CD14-positive monocyte (primary cell): ENCODE measurements around the gene C1QTNF3. TPM values are rescaled to one million over a fixed set of nuclear protein-coding genes. Genes with fewer than 3 reads are reported as not detected.

ENCODE experiments used
- DNase-seq, 3 donors: peaks; one replicate each; pipeline ENCODE4 v3.0.0-alpha.2; 2011 to 2022
- H2AFZ ChIP-seq: 2 replicates; pipeline ENCODE4 v1.6.0; 2012; ENCODE audit warnings: mild to moderate bottlenecking, low read depth, low read length, inconsistent platforms; ENCODE audit not compliant: insufficient read depth, poor library complexity, severe bottlenecking
- H3K27ac ChIP-seq, 2 donors: 1 replicate in 1 of 2; 2 replicates in 1 of 2; pipeline ENCODE4 v1.5.1; 2012 to 2013; ENCODE audit warnings: low read length in 2 of 2, control low read depth in 1 of 2, inconsistent platforms in 1 of 2, low read depth in 1 of 2, mild to moderate bottlenecking in 1 of 2
- H3K27me3 ChIP-seq, 2 donors: one replicate each; pipeline versions ENCODE4 v1.6.0 to v1.6.1; 2011 to 2013; ENCODE audit warnings: low read length in 2 of 2; ENCODE audit not compliant: control insufficient read depth in 2 of 2, insufficient read depth in 2 of 2
- H3K36me3 ChIP-seq, 2 donors: replicated peaks in 1 of 2; 1 replicate in 1 of 2; 2 replicates in 1 of 2; pipeline versions ENCODE4 v1.5.1 to v1.6.1; 2012 to 2013; ENCODE audit warnings: low read length in 2 of 2, control low read depth in 1 of 2, inconsistent platforms in 1 of 2, mild to moderate bottlenecking in 1 of 2; ENCODE audit not compliant: insufficient read depth in 2 of 2, control insufficient read depth in 1 of 2
- H3K4me1 ChIP-seq, 2 donors: 1 replicate in 1 of 2; 2 replicates in 1 of 2; pipeline versions ENCODE4 v1.5.1 to v1.6.1; 2012 to 2013; ENCODE audit warnings: low read length in 2 of 2, control low read depth in 1 of 2, inconsistent platforms in 1 of 2, mild to moderate bottlenecking in 1 of 2, moderate library complexity in 1 of 2; ENCODE audit not compliant: insufficient read depth in 2 of 2, control insufficient read depth in 1 of 2
- H3K4me2 ChIP-seq: replicated peaks from 2 replicates; pipeline ENCODE3; 2012; ENCODE audit warnings: low read length, moderate library complexity, mild to moderate bottlenecking; ENCODE audit not compliant: poor library complexity, severe bottlenecking; ENCODE audit errors: extremely low read depth
- H3K4me3 ChIP-seq, 3 experiments: fragments of 200-600 bp in 1 of 3; sonication (generic) in 1 of 3; replicated peaks in 1 of 3; 1 replicate in 2 of 3; 2 replicates in 1 of 3; pipeline ENCODE4 v1.5.1; 2011 to 2013; ENCODE audit warnings: low read length in 3 of 3, mild to moderate bottlenecking in 3 of 3, control low read depth in 2 of 3, low read depth in 2 of 3, inconsistent platforms in 1 of 3, moderate library complexity in 1 of 3
- H3K79me2 ChIP-seq: 2 replicates; pipeline ENCODE4 v1.6.0; 2012; ENCODE audit warnings: mild to moderate bottlenecking, control low read depth, inconsistent platforms, low read length, moderate library complexity; ENCODE audit not compliant: insufficient read depth
- H3K9ac ChIP-seq: 2 replicates; pipeline ENCODE4 v1.6.0; 2017; ENCODE audit warnings: low read length, mild to moderate bottlenecking; ENCODE audit not compliant: insufficient read depth, poor library complexity, severe bottlenecking
- H3K9me3 ChIP-seq, 2 donors: replicated peaks in 1 of 2; 1 replicate in 1 of 2; 2 replicates in 1 of 2; pipeline versions ENCODE4 v1.5.1 to v1.6.1; 2012 to 2013; ENCODE audit warnings: low read length in 2 of 2, control low read depth in 1 of 2; ENCODE audit not compliant: control insufficient read depth in 1 of 2, insufficient read depth in 1 of 2
- H4K20me1 ChIP-seq: 2 replicates; pipeline ENCODE4 v1.6.0; 2012; ENCODE audit warnings: mild to moderate bottlenecking, low read length, control low read depth, moderate library complexity; ENCODE audit not compliant: insufficient read depth
- H3K27ac Mint-ChIP-seq, 7 donors: one replicate each; pipeline ENCODE4 v1.8.0; 2020; ENCODE audit warnings: mild to moderate bottlenecking in 7 of 7, mixed read lengths in 7 of 7, moderate library complexity in 6 of 7, inconsistent platforms in 2 of 7
- H3K27me3 Mint-ChIP-seq, 3 donors: one replicate each; pipeline ENCODE4 v1.8.0; 2021 to 2022; ENCODE audit warnings: low read depth in 3 of 3, mild to moderate bottlenecking in 3 of 3, mixed read lengths in 3 of 3, moderate library complexity in 3 of 3, inconsistent platforms in 1 of 3
- H3K36me3 Mint-ChIP-seq, 2 donors: one replicate each; pipeline ENCODE4 v1.8.0; 2020; ENCODE audit warnings: mixed read lengths in 2 of 2, inconsistent platforms in 1 of 2, mild to moderate bottlenecking in 1 of 2
- H3K4me1 Mint-ChIP-seq: one replicate; pipeline ENCODE4 v1.8.0; 2020; ENCODE audit warnings: mild to moderate bottlenecking, mixed read lengths
- H3K4me3 Mint-ChIP-seq, 2 donors: one replicate each; pipeline ENCODE4 v1.8.0; 2020; ENCODE audit warnings: mild to moderate bottlenecking in 2 of 2, mixed read lengths in 2 of 2, moderate library complexity in 1 of 2
- H3K9me3 Mint-ChIP-seq, 7 donors: one replicate each; pipeline ENCODE4 v1.8.0; 2020 to 2022; ENCODE audit warnings: mixed read lengths in 7 of 7, mild to moderate bottlenecking in 6 of 7, moderate library complexity in 6 of 7, inconsistent platforms in 2 of 7
- CTCF ChIP-seq: fragments of 200-600 bp; IDR thresholded peaks from one replicate; pipeline ENCODE4 v1.8.0; 2022; ENCODE audit warnings: antibody characterized with exemption, mild to moderate bottlenecking
- WGBS: methylation state at CpG from one replicate; pipeline ENCODE4 v1.1.5; 2013; ENCODE audit warnings: missing lambda C conversion rate; ENCODE audit not compliant: insufficient coverage; 5-methylcytosine and 5-hydroxymethylcytosine counted together
- intact Hi-C, 2 donors: fragments of 100-400 bp; cut with micrococcal nuclease; formaldehyde crosslinking; loops; one replicate each; pipeline versions ENCODE4 v1.15.0 to v1.15.1; 2023
- polyA plus RNA-seq, 3 donors: library from polyadenylated mRNA; depleted of rRNA in 1 of 3; unstranded in 2 of 3; stranded (reverse) in 1 of 3; fragments of 300-500 nt in 2 of 3; fragments of >200 nt in 1 of 3; fragmentation: Illumina TruSeq in 2 of 3; gene quantifications; 1 replicate in 2 of 3; 2 replicates in 1 of 3; pipeline ENCODE4 v1.2.3, GENCODE V29; 2012 to 2021

C1QTNF3 gene
- polyA plus RNA-seq, 3 donors: 1.5 TPM; not detected in 2

- no peak for DNase-seq
- H3K79me2 ChIP-seq: no peaks in the 10 kb centered on the region
- Mint-ChIP-seq H3K27ac (no peak overlapping the region), H3K36me3 (no peaks in the 10 kb centered on the region), H3K4me3 (no peak overlapping the region), H3K27me3 (no peaks in the 10 kb centered on the region), H3K4me1 (no peaks in the 10 kb centered on the region), H3K9me3 (peaks cover 0 to 1% (median 0%) of the 10 kb centered on the region in 7 donors)
- no peaks in the 10 kb centered on the region for H3K27me3 ChIP-seq
- peaks cover 3 to 4% of the 10 kb centered on the region in 2 donors for H3K9me3 ChIP-seq
- no peak overlapping the region for H3K27ac ChIP-seq
- TF ChIP-seq CTCF: no peak
- H3K4me1 ChIP-seq: no peaks in the 10 kb centered on the region
- intact Hi-C loops: no loop called here
- no peak overlapping the region for H3K9ac ChIP-seq
- no peak overlapping the region for H3K4me3 ChIP-seq
- no CpG with 5 or more reads among the region's 3 CpGs for WGBS
- no peak overlapping the region for H2AFZ ChIP-seq
- H4K20me1 ChIP-seq: no peaks in the 10 kb centered on the region
- no peaks in the 10 kb centered on the region for H3K36me3 ChIP-seq
- no peak overlapping the region for H3K4me2 ChIP-seq
These were observed 63.0 kb downstream of the C1QTNF3 start for GRCh38 chr5:33980030-33980429.

GRCh38 chr5:33978306-33978705, 64.7 kb downstream of the C1QTNF3 start:
- no peaks in the 10 kb centered on the region for H3K27me3 Mint-ChIP-seq
- Histone ChIP-seq H3K79me2 (no peaks in the 10 kb centered on the region), H3K4me2 (no peak overlapping the region), H3K36me3 (no peaks in the 10 kb centered on the region), H3K27me3 (no peaks in the 10 kb centered on the region), H3K4me3 (no peak overlapping the region), H3K4me1 (no peaks in the 10 kb centered on the region), H2AFZ (no peak overlapping the region), H3K9ac (no peak overlapping the region), H3K9me3 (no peaks in the 10 kb centered on the region), H4K20me1 (no peaks in the 10 kb centered on the region), H3K27ac (no peak overlapping the region)
- DNase-seq: no peak
- no peaks in the 10 kb centered on the region for H3K36me3 Mint-ChIP-seq
- no peak for TF ChIP-seq CTCF
- H3K9me3 Mint-ChIP-seq: peaks cover 0 to 1% (median 0%) of the 10 kb centered on the region in 7 donors
- 100% methylated on average over 1 of the region's 1 CpG for WGBS
- intact Hi-C loops: no loop called here
- H3K27ac Mint-ChIP-seq: no peak overlapping the region
- H3K4me3 Mint-ChIP-seq: no peak overlapping the region
- no peaks in the 10 kb centered on the region for H3K4me1 Mint-ChIP-seq
